ENCODE data around the gene CHST11.

CHST11 gene

GRCh38 chr12:104588047-104588920 is 131.5 kb downstream of the CHST11 start:
- no peak for DNase-seq

- DNase-seq, result no peak
Observed at GRCh38 chr12:104588921-104589590, 132.3 kb downstream of the CHST11 start.

GRCh38 chr12:104590022-104590421 is 133.3 kb downstream of the CHST11 start:
- no peak for DNase-seq

GRCh38 chr12:104591257-104591885 is 134.6 kb downstream of the CHST11 start:
- no peak for DNase-seq

GRCh38 chr12:104593482-104593881 is 136.7 kb downstream of the CHST11 start:
- DNase-seq, result no peak

GRCh38 chr12:104596134-104596799 is 139.5 kb downstream of the CHST11 start:
- DNase-seq, result no peak

- no peak for DNase-seq
Observed at GRCh38 chr12:104596898-104597843, 140.4 kb downstream of the CHST11 start.

GRCh38 chr12:104598342-104599271 is 141.9 kb downstream of the CHST11 start:
- DNase-seq, result no peak

GRCh38 chr12:104599272-104600035 is 142.7 kb downstream of the CHST11 start:
- DNase-seq, result no peak

GRCh38 chr12:104600036-104600712 is 143.4 kb downstream of the CHST11 start:
- no peak for DNase-seq

GRCh38 chr12:104600790-104601739 is 144.3 kb downstream of the CHST11 start:
- no peak for DNase-seq

GRCh38 chr12:104602406-104602805 is 145.7 kb downstream of the CHST11 start:
- no peak for DNase-seq

GRCh38 chr12:104602896-104603295 is 146.1 kb downstream of the CHST11 start:
- no peak for DNase-seq

- no peak for DNase-seq
Observed at GRCh38 chr12:104603545-104603973, 146.8 kb downstream of the CHST11 start.

GRCh38 chr12:104604070-104604994 is 147.6 kb downstream of the CHST11 start:
- DNase-seq, result peak; percentile 57

- no peak for DNase-seq
Observed at GRCh38 chr12:104604995-104605675, 148.4 kb downstream of the CHST11 start.

All from stimulated activated CD4-positive, alpha-beta T cell treated with anti-CD3 and anti-CD28 coated beads, Interleukin-4, amount 100 ng/mL, for 24 hours (primary cell).